Fibroblast of gingiva (primary cell): ENCODE measurements around the gene DPM2.
A peak's percentile ranks its signal among the peaks of the same experiment; 100 is the strongest.

Source experiments
- DNase-seq: peaks from one replicate; pipeline ENCODE4 v3.0.0-alpha.2; 2011; ENCODE audit warnings: low read depth

DPM2 gene

DNA sequence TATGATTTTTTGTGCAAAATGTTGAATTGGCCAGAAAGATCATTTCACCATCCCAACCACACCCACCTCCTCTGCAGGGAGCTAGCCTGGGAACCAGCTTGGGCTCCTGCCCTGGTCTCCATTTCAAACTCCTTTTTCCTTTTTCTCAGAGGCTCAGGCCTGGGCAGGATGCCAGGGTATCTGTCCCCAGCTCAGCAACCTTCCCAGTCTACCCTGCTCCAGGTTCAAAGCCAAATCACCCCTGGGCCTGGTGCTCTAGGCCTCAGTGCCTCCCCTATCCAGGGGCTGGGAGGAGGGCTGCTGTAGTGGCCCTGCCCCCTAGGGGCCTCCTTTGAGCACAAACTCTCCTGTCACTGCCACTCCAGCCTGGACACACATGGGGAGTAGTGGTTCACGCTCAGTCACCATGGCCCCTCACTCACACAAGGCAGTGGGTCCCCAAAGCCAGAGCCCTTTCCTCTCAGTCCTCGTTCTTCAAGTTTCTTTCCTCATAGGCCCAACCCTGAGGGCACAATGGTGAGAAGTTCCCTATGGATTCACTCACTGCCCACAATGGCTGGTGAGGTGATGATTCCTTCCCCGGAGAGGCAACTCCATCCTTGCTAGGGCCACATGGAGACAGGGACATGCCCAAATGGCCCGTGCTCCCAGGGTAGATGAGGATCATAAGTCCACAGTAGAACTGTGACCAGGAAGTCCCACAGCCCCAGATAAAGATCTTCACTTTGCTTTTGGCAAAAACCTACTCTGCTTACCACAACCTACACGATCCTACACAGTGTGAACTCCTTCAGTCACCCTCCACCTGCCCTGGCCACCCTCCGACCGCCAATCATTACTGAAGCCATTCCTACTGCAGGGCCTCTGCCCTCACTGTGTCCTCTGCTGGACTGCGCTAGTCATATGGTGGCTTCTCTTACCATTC, 19.2 kb downstream of the DPM2 start:
- DNase-seq: peak; percentile 64

- no peak for DNase-seq
Measured at GRCh38 chr9:127917603-127918002, 20.1 kb downstream of the DPM2 start.

DNA sequence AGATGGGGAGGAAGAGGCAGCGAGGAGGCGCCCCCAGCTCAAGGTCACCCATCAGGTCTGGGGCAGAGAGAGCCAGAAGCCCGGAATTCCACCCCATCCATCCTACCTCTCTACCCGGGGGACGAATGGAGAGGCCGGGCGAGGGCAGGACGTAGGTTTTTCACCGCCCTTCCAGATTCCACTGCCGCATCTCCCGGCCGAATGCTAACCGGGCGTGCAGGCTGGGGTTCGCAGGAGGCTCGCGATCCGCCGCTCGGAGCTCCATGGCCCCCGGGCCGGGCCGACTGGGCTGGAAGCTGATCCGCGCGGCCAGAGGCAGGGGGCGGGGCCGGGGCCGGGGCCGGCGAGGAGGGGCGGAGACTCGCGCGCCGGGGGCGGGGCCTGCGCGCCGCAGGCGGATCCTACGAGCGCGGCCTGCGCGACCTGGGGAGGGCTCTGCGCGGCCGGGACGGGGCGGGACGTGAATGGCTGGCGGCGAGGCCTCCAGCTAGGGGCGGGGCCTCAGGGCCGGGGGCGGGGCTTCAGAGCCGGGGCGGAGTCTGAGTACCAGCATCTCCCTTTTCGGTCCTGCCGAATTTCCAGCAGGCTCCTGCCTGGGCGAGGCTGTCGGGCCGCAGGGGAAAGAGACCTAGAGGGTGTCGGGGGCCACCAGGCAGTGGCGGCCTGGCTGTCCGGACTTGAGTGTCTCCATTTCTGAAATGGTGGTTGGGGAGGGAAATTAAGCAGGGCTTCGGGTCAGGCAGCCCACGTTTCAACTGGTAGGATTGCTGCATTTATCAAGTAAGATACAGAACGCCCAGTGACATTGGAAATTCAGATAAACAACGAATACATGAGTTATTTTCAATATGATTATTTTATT, 20.7 kb downstream of the DPM2 start, which contains the start of gene ST6GALNAC4:
ST6GALNAC4 (minus strand) TSS at position 322 of the 862 bp plus-strand sequence. CDS start 622 bp downstream, outside the sequence.
- peak; percentile 91 for DNase-seq

DNA sequence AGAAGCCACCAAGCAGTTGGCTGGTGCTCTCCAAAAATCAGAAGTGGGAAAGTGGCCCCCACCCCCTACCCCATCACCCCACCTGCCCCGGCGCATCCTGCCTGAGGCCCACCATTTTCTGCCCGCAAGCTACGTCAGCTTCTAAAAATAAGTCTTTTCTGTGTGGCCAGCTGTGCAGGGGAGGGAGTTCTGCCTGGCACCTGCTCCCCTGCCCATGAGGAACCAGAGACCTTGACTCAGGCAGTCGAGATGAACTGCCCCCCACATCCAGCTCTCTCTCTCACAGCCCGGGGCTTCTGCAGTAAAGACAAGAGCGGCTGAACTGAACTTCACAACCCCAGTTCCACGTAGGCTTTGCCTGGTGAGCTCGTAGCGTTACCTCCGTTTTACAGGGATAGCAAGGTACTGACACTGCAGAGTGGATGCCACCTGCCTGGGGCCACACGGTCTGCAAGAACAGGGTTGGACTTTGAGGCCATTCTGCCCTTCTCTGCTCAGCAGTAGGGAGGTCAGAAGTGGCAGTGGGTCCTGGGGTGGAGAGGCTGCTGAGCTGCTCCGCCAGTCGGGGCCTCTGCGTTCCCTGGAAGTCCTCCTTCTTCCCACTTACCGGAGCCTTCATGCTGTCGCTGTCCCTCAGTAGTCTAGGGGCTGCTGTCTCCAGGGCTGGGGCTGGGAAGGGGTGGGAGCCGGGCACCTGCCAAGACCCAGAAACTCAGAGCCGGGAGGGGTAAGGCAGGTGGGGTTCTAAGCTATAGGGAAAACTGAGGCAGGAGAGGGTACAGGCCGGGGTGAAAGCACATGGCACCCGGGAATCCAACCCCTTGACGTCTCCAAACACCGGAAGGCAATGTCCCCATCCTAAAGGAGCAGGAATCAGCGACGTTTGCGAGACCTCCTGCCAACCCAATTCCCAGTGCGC, 21.6 kb downstream of the DPM2 start:
- DNase-seq: no peak

DNA sequence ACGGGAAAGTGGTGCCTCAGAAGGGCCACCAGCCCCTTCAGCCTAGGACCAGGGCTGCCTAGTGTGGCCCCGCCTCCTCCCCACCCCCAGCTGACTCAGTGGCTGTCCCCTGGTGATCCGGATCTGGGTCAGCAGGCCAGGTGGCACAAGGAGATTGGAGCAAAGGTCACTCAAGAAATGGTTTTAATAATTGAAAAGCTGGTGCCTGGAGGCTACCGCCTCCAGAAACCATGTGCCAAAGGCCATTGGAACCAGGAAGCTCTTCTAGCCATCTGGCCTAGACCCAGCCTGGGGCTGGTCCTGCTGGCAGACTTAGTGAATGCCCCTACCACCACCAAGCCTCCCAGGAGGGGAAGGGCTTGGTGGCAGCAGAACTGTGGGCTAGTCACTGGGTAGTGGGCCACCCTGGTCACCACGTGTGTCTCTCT, 22.3 kb downstream of the DPM2 start:
- DNase-seq: no peak

DNA sequence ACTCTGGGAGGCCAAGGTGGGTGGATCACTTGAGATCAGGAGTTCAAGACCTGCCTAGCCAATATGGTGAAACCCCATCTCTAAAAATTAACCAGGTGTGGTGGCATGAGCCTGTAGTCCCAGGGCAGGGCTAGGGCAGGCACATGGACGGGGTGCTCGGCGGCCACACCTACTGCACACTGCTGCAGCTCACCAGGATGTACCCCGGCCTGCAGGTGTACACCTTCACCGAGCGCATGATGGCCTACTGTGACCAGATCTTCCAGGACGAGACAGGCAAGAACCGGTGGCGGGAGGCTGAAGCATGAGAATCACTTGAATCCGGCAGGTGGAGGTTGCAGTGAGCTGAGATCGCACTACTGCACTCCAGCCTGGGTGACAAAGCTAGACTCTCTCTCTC, 24.0 kb downstream of the DPM2 start:
- no peak for DNase-seq

- no peak for DNase-seq
Measured at GRCh38 chr9:127912882-127913281, 24.8 kb downstream of the DPM2 start.

DNA sequence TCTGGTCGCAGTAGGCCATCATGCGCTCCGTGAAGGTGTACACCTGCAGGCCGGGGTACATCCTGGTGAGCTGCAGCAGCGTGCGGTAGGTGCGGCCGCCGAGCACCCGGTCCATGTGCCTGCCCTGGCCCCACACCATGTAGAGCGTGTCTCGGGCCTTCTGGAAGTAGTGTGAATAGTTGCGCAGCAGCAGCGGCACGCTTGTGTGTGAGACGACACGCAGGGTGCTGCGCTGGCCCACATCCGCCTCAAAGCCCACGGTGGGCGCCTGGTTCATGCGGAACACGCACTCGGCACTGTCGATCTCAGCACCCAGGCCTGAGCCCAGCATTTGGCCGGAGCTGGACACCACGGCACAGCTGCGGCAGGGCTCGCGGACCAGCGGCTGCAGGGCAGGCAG, 25.4 kb downstream of the DPM2 start:
- no peak for DNase-seq

GRCh38 chr9:127910613-127911205, 26.9 kb downstream of the DPM2 start:
- peak; percentile 65 for DNase-seq

GRCh38 chr9:127909839-127910273, 27.8 kb downstream of the DPM2 start:
- no peak for DNase-seq

- no peak for DNase-seq
Measured at GRCh38 chr9:127908660-127908926, 29.1 kb downstream of the DPM2 start.

- DNase-seq: no peak
Measured at GRCh38 chr9:127907867-127908659, 29.6 kb downstream of the DPM2 start.

- DNase-seq: no peak
Measured at GRCh38 chr9:127905788-127906191, 31.9 kb downstream of the DPM2 start.

DNA sequence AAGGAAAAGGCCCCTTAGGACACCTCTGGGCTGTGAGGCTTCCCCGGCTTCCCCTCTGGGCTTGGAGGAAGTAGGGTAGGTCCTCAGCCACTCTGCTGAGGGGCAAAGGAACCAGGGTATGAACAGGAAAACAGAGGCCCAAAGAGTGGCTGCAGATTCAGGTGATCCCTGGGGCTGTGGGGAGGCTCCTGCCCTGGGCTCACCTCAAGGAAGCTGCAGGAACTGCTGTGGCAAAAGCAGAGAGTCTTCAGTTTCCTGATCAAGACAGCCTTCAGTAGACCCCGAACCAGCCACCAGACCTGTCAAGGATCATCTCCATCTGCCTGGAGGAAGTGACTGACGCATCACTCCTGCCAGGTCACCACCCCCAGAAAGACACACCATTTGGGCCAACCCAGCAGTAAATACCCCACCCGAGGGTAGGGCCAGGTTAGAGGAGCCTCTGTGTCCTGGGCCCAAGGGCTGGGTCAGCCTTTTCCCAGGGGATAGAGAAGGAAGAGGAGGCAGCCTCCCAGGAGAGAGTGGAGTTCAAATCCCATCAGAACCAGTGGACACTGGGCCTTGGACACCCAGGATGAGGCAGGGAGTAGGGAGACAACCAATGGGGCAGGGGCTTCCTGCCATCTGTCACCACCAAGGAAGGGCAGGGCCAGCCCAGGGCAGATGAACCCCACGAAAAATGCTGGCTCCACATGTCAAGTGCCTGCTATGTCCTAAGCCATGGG, 32.5 kb downstream of the DPM2 start:
- DNase-seq: no peak

DNA sequence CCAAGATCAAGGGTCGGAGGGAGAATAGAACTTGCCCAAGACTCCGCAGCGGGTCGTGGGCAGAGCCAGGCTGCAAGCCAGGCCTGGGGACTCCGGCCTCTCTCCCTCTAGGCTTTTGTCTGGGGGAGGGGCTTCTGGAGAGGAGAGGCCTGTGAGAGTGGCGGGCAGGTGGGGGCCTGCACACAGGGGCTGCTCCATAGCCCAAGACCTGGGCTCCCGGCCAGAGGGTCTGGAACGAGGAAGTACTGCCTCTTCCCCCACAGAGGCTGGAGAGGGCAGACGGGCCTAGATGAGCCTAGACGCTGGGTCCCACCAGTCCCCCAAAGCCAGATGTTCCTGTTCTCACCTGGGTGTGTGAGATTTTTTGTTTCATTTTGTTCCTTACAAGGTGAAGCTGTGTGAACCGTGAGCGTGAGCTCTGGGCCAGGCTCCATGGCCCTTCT, 33.1 kb downstream of the DPM2 start:
- DNase-seq: no peak

- DNase-seq: peak; percentile 82
Measured at GRCh38 chr9:127903557-127904475, 33.8 kb downstream of the DPM2 start.

- DNase-seq: peak; percentile 82
Measured at GRCh38 chr9:127899128-127899943, 38.3 kb downstream of the DPM2 start, which contains the start of gene ST6GALNAC6. ST6GALNAC6 (minus strand) TSS chr9:127899603; CDS start chr9:127897981, 1,622 bp downstream.
